Neural cell (in vitro differentiated cells): ENCODE measurements around the gene ARHGEF4. TPM values are rescaled to one million over a fixed set of nuclear protein-coding genes. Genes with fewer than 3 reads are reported as not detected.

Experiments
- H2AFZ ChIP-seq: fragments of 200-600, 300-800 bp; sonication (generic), shearing (Covaris generic); 2 replicates; pipeline ENCODE4 v1.6.0; 2014; ENCODE audit warnings: low read depth, mild to moderate bottlenecking, antibody characterized with exemption, low read length, moderate library complexity
- H3F3A ChIP-seq: fragments of 200-600 bp; shearing (Covaris generic); 2 replicates; pipeline ENCODE4 v1.6.1; 2016; ENCODE audit warnings: mild to moderate bottlenecking, moderate library complexity, mixed read lengths, antibody characterized with exemption, low read length; ENCODE audit not compliant: insufficient read depth, poor library complexity, severe bottlenecking
- H3K27ac ChIP-seq: fragments of 200-600, 300-800 bp; sonication (generic), shearing (Covaris generic); 2 replicates; pipeline ENCODE4 v1.5.1; 2014; ENCODE audit warnings: mild to moderate bottlenecking, low read length, moderate library complexity
- H3K27me3 ChIP-seq: fragments of 300-800, 200-600 bp; sonication (generic), shearing (Covaris generic); 2 replicates; pipeline ENCODE4 v1.6.0; 2014; ENCODE audit warnings: mild to moderate bottlenecking, low read depth, low read length, moderate library complexity; ENCODE audit not compliant: insufficient read depth
- H3K36me3 ChIP-seq: fragments of 300-800, 200-600 bp; sonication (generic), shearing (Covaris generic); 2 replicates; pipeline ENCODE4 v1.5.1; 2014; ENCODE audit warnings: mild to moderate bottlenecking, antibody characterized with exemption, low read length, moderate library complexity; ENCODE audit not compliant: insufficient read depth
- H3K4me2 ChIP-seq: fragments of 300-800, 200-600 bp; sonication (generic), shearing (Covaris generic); 2 replicates; pipeline ENCODE4 v1.6.0; 2014; ENCODE audit warnings: mild to moderate bottlenecking, low read length
- H3K4me3 ChIP-seq: fragments of 300-800, 200-600 bp; sonication (generic), shearing (Covaris generic); 2 replicates; pipeline ENCODE4 v1.5.1; 2014; ENCODE audit warnings: mild to moderate bottlenecking, low read length, moderate library complexity
- H3K79me2 ChIP-seq: fragments of 200-600 bp; shearing (Covaris generic); replicated peaks from 2 replicates; pipeline ENCODE4 v1.6.0; 2014; ENCODE audit warnings: mild to moderate bottlenecking, low read length, moderate library complexity; ENCODE audit not compliant: insufficient read depth
- H3K9ac ChIP-seq: fragments of 300-800, 200-600 bp; sonication (generic), shearing (Covaris generic); 2 replicates; pipeline ENCODE4 v1.6.1; 2016; ENCODE audit warnings: mild to moderate bottlenecking, low read length, mixed read lengths
- H3K9me2 ChIP-seq: fragments of 200-600 bp; shearing (Covaris generic); 2 replicates; pipeline ENCODE4 v1.6.1; 2016; ENCODE audit warnings: mild to moderate bottlenecking, low read length, mixed read lengths; ENCODE audit not compliant: insufficient read depth
- H3K9me3 ChIP-seq: fragments of 200-600, 300-800 bp; sonication (generic), shearing (Covaris generic); 2 replicates; pipeline ENCODE4 v1.6.1; 2016; ENCODE audit warnings: mild to moderate bottlenecking, mixed run types, low read length, moderate library complexity, mixed read lengths
- H4K20me1 ChIP-seq: fragments of 200-600 bp; shearing (Covaris generic); 2 replicates; pipeline ENCODE4 v1.6.1; 2016; ENCODE audit warnings: mild to moderate bottlenecking, mixed run types; ENCODE audit not compliant: insufficient read depth
- CTCF ChIP-seq: fragments of 450-650 bp; IDR thresholded peaks from 2 replicates; pipeline ENCODE4 v1.5.1; 2014; ENCODE audit warnings: antibody characterized with exemption, mild to moderate bottlenecking, moderate library complexity; ENCODE audit not compliant: poor library complexity, severe bottlenecking
- EP300 ChIP-seq: fragments of 450-650 bp; conservative IDR thresholded peaks from 2 replicates; pipeline ENCODE4 v1.6.1; 2014; ENCODE audit warnings: antibody characterized with exemption, mild to moderate bottlenecking, moderate library complexity; ENCODE audit not compliant: poor library complexity, severe bottlenecking
- EZH2 ChIP-seq: fragments of 200-600, 300-800 bp; shearing (Covaris generic), sonication (generic); IDR thresholded peaks from 2 replicates; pipeline ENCODE4 v1.6.1; 2014; ENCODE audit warnings: antibody characterized with exemption, low read length, borderline replicate concordance, mild to moderate bottlenecking; ENCODE audit not compliant: insufficient read depth, poor library complexity, severe bottlenecking
- MXI1 ChIP-seq: fragments of 450-650 bp; conservative IDR thresholded peaks from 2 replicates; pipeline ENCODE4 v1.6.1; 2014; ENCODE audit warnings: antibody characterized with exemption, mild to moderate bottlenecking; ENCODE audit not compliant: poor library complexity, severe bottlenecking
- POLR2AphosphoS5 ChIP-seq: IDR thresholded peaks from 2 replicates; pipeline ENCODE4 v1.6.1; 2012
- RAD21 ChIP-seq: fragments of 450-650 bp; conservative IDR thresholded peaks from 2 replicates; pipeline ENCODE4 v1.6.1; 2014; ENCODE audit warnings: antibody characterized with exemption, mild to moderate bottlenecking, moderate library complexity
- REST ChIP-seq: IDR thresholded peaks from 2 replicates; pipeline ENCODE4 v1.6.1; 2012; ENCODE audit warnings: borderline replicate concordance
- SMC3 ChIP-seq: fragments of 450-650 bp; conservative IDR thresholded peaks from 2 replicates; pipeline ENCODE4 v1.6.1; 2014; ENCODE audit warnings: antibody characterized with exemption, mild to moderate bottlenecking, moderate library complexity; ENCODE audit not compliant: poor library complexity
- TAF1 ChIP-seq: IDR thresholded peaks from 2 replicates; pipeline ENCODE4 v1.6.1; 2012; ENCODE audit warnings: low read depth
- polyA plus RNA-seq: library from polyadenylated mRNA; depleted of rRNA; stranded (reverse); fragments of >200 nt; gene quantifications from 2 replicates; pipeline ENCODE4 v1.2.3, GENCODE V29; 2014

ARHGEF4 gene
- polyA plus RNA-seq, 1 donor from 2014 or later = 45.9 TPM

GRCh38 chr2:131023758-131024157 is 187.0 kb downstream of the ARHGEF4 start:
- Histone ChIP-seq H3K9me2 (no peaks in the 10 kb centered on the region), H4K20me1 (no peaks in the 10 kb centered on the region), H3K4me3 (no peak overlapping the region), H3F3A (no peaks in the 10 kb centered on the region), H3K9me3 (no peaks in the 10 kb centered on the region), H3K4me2 (no peak overlapping the region), H3K79me2 (no peaks in the 10 kb centered on the region), H3K27me3 (no peaks in the 10 kb centered on the region), H3K9ac (no peak overlapping the region), H3K36me3 (no peaks in the 10 kb centered on the region), H3K27ac (no peak overlapping the region), H2AFZ (no peak overlapping the region)
- no peak for TF ChIP-seq MXI1
- TF ChIP-seq REST = no peak
- TF ChIP-seq SMC3 = no peak
- no peak for TF ChIP-seq RAD21
- TF ChIP-seq EP300 = no peak
- no peak for TF ChIP-seq EZH2
- TF ChIP-seq POLR2AphosphoS5 = no peak
- TF ChIP-seq CTCF = no peak
- no peak for TF ChIP-seq TAF1

- H4K20me1 ChIP-seq = no peaks in the 10 kb centered on the region
- no peaks in the 10 kb centered on the region for H3K79me2 ChIP-seq
- H3K4me3 ChIP-seq = no peak overlapping the region
- H2AFZ ChIP-seq = no peak overlapping the region
- no peaks in the 10 kb centered on the region for H3K36me3 ChIP-seq
- no peaks in the 10 kb centered on the region for H3K9me3 ChIP-seq
- no peaks in the 10 kb centered on the region for H3K9me2 ChIP-seq
- TF ChIP-seq CTCF = no peak
- no peak for TF ChIP-seq SMC3
- TF ChIP-seq MXI1 = no peak
- TF ChIP-seq TAF1 = no peak
- no peak for TF ChIP-seq POLR2AphosphoS5
- TF ChIP-seq EZH2 = no peak
- no peak for TF ChIP-seq EP300
- TF ChIP-seq RAD21 = no peak
- no peak overlapping the region for H3K4me2 ChIP-seq
- H3K27ac ChIP-seq = no peak overlapping the region
- H3K9ac ChIP-seq = no peak overlapping the region
- H3K27me3 ChIP-seq = no peaks in the 10 kb centered on the region
- H3F3A ChIP-seq = no peaks in the 10 kb centered on the region
Measured at GRCh38 chr2:131026919-131027318, 190.2 kb downstream of the ARHGEF4 start.
